Panc1 (cell line): ENCODE measurements around the gene OXCT1.

Experiments used
- POLR2AphosphoS5 ChIP-seq: IDR thresholded peaks from 2 replicates; pipeline ENCODE4 v1.6.1; 2012; ENCODE audit warnings: mild to moderate bottlenecking, low read depth, low read length, moderate library complexity
- SIN3A ChIP-seq: IDR thresholded peaks from 2 replicates; pipeline ENCODE4 v1.6.1; 2012; ENCODE audit warnings: low read depth, mild to moderate bottlenecking, low read length, moderate library complexity, borderline replicate concordance; ENCODE audit not compliant: insufficient read depth
- TF ChIP-seq, protein P1 (sequence below): fragments of 450-650 bp; IDR thresholded peaks from 2 replicates; pipeline ENCODE4 v1.5.1; 2017; ENCODE audit warnings: mild to moderate bottlenecking
- TF ChIP-seq, protein P2 (sequence below), 2 experiments: IDR thresholded peaks; 2 replicates each; pipeline ENCODE4 v1.6.1; 2011 to 2012; ENCODE audit warnings: low read depth in 2 of 2, control low read depth in 1 of 2, low read length in 1 of 2, mild to moderate bottlenecking in 1 of 2, moderate library complexity in 1 of 2; ENCODE audit not compliant: insufficient read depth in 1 of 2

DNA sequence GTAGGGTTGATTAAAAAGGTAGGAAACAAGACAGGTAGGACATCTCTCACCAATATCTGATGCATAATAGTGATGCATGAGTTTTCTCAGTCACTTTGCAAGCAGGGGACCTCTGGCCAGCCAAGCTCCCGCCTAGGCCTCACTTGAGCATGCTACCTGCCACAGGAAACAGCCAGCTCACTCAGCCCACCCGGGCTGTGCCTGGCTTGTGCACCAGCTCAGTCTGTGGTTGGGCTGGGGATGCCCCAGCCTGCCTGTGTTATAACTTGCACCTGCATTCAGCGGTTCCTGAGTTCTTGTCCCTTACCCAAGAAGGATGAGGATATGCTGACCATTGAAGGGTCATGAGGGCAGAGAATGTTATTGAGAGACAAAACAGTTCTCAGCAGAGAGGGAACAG is 187.0 kb downstream of the OXCT1 start:
- TF ChIP-seq, protein P1, sequence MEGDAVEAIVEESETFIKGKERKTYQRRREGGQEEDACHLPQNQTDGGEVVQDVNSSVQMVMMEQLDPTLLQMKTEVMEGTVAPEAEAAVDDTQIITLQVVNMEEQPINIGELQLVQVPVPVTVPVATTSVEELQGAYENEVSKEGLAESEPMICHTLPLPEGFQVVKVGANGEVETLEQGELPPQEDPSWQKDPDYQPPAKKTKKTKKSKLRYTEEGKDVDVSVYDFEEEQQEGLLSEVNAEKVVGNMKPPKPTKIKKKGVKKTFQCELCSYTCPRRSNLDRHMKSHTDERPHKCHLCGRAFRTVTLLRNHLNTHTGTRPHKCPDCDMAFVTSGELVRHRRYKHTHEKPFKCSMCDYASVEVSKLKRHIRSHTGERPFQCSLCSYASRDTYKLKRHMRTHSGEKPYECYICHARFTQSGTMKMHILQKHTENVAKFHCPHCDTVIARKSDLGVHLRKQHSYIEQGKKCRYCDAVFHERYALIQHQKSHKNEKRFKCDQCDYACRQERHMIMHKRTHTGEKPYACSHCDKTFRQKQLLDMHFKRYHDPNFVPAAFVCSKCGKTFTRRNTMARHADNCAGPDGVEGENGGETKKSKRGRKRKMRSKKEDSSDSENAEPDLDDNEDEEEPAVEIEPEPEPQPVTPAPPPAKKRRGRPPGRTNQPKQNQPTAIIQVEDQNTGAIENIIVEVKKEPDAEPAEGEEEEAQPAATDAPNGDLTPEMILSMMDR: no peak
- TF ChIP-seq, protein P2, sequence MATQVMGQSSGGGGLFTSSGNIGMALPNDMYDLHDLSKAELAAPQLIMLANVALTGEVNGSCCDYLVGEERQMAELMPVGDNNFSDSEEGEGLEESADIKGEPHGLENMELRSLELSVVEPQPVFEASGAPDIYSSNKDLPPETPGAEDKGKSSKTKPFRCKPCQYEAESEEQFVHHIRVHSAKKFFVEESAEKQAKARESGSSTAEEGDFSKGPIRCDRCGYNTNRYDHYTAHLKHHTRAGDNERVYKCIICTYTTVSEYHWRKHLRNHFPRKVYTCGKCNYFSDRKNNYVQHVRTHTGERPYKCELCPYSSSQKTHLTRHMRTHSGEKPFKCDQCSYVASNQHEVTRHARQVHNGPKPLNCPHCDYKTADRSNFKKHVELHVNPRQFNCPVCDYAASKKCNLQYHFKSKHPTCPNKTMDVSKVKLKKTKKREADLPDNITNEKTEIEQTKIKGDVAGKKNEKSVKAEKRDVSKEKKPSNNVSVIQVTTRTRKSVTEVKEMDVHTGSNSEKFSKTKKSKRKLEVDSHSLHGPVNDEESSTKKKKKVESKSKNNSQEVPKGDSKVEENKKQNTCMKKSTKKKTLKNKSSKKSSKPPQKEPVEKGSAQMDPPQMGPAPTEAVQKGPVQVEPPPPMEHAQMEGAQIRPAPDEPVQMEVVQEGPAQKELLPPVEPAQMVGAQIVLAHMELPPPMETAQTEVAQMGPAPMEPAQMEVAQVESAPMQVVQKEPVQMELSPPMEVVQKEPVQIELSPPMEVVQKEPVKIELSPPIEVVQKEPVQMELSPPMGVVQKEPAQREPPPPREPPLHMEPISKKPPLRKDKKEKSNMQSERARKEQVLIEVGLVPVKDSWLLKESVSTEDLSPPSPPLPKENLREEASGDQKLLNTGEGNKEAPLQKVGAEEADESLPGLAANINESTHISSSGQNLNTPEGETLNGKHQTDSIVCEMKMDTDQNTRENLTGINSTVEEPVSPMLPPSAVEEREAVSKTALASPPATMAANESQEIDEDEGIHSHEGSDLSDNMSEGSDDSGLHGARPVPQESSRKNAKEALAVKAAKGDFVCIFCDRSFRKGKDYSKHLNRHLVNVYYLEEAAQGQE (IDR thresholded peaks at IDR 0.05; ENCODE audit: insufficient read depth in 1 of 2, low read depth in 2 of 2, low read length in 1 of 2): no peak
- no peak for TF ChIP-seq POLR2AphosphoS5
- TF ChIP-seq SIN3A: no peak
